OCI-LY1 (cell line): ENCODE results near the gene AP2B1.

Source experiments
- EZH2 ChIP-seq: fragments of 200-600 bp; sonication (generic), shearing (Covaris generic); IDR thresholded peaks from 2 replicates; pipeline ENCODE4 v1.8.0; 2017; ENCODE audit warnings: borderline replicate concordance, mixed run types, mild to moderate bottlenecking, antibody characterized with exemption, low read length, moderate library complexity, mixed read lengths
- TF ChIP-seq, protein P1 (sequence below): fragments of 200-600 bp; sonication (generic), shearing (Covaris generic); IDR thresholded peaks from 2 replicates; pipeline ENCODE4 v1.5.1; 2017; ENCODE audit warnings: mild to moderate bottlenecking, antibody characterized with exemption, low read length, moderate library complexity, mixed read lengths

DNA sequence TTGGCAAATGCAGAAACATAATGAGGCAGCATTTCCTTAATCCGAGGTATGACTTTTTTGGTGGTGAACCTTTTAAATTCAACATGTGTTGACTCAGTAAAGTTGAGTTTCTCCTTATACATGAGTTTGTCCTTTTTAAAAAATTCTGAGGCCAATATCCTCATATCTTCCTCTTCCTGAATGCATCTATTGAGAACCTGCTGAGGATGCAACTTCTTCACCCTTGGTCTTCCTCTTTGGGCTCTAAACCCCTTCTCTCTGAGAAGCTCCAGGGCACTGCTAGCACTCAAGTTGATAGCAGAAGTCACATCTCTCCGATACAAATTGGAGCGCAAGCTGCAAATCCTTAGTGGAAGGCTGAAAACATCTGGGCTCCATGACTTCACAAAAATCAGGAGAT is 29.8 kb upstream of the AP2B1 start:
- TF ChIP-seq, protein P1, sequence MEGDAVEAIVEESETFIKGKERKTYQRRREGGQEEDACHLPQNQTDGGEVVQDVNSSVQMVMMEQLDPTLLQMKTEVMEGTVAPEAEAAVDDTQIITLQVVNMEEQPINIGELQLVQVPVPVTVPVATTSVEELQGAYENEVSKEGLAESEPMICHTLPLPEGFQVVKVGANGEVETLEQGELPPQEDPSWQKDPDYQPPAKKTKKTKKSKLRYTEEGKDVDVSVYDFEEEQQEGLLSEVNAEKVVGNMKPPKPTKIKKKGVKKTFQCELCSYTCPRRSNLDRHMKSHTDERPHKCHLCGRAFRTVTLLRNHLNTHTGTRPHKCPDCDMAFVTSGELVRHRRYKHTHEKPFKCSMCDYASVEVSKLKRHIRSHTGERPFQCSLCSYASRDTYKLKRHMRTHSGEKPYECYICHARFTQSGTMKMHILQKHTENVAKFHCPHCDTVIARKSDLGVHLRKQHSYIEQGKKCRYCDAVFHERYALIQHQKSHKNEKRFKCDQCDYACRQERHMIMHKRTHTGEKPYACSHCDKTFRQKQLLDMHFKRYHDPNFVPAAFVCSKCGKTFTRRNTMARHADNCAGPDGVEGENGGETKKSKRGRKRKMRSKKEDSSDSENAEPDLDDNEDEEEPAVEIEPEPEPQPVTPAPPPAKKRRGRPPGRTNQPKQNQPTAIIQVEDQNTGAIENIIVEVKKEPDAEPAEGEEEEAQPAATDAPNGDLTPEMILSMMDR: no peak
- TF ChIP-seq EZH2: no peak
